GM19324 (cell line): ENCODE results near the gene HOXA3.

Experiments
- ATAC-seq: cut with Tn5 transposase; IDR thresholded peaks from one replicate; pipeline ENCODE4 v1.9.1; 2021; ENCODE audit warnings: mild to moderate bottlenecking, moderate library complexity; ENCODE audit not compliant: unreplicated experiment, low FRiP score

The HOXA3 gene

GRCh38 chr7:27168265-27168947, 16.0 kb upstream of the HOXA3 start:
- ATAC-seq, result no peak

GRCh38 chr7:27167916-27168264, 15.5 kb upstream of the HOXA3 start:
- ATAC-seq, result no peak

DNA sequence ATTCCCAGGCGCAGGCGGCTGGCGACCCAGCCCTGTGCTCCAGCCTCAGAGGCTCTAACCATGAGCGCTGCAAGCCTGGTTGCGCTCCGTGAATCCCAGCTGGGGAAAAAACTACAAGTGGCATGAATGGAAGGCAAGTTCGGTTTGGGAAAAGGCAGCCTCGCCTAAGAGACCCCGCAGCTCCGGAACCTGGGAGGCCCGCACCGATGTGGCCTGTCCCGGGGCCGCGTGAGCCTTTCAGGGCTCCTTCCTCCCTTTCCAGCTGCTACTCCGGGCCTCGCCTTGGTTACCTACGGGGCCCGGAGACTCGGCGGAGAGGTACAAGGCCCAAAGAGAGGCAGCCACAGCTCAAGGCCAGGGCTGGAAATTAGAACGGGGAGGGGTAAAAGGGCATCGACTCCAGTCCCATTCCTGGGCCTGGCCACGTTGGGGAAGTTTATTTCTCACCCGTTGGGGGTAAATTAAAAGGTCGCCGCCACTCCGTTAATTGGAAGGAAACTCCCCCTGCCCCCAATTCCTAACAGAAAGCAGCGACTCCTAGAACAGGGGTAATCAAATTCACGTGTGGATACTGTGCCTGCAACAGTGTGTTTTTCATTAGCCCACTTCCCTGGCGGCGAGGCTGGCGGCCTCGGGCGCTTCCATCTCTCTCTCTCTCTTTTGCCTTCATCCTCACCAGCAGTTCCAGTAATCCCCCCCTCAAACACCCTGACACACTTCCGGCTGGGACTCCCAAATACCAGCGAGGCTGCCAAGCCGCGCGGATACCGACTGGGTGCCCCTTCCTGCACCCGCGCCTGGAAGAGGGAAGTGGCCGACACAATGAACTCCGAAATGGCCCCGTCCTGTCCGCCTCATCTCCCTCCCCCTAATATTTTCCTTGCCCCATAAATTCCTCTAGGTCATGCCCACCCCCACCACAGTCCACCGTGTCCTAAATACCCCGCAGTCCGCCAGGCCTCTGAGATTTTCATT, 14.4 kb upstream of the HOXA3 start:
- no peak for ATAC-seq

DNA sequence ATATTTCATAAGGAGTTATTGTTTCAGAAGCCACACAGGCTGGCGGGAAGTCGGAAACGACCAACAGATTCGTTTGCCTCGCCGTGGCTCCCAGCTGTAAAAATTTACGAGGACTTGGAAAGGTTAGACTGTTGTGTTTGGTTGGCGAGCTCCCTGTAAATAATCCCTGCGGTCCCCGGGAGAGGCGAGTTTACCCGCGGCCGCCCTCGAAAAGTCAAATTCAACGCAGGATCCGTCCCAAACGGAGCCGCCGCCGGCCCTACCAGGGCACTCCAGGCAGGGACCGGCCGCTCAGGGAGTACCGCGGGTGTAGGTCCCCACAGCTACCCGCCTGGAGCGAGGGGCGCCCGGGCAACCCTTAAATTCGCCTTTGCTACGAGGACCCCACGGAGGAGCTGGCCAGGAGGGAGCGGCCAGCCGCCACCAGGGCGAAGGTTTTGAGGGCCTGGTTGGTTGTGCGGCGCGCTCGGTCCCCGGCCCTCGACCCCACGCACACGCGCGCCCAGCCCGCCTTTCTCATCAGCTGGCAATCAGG, 13.7 kb upstream of the HOXA3 start:
- no peak for ATAC-seq

DNA sequence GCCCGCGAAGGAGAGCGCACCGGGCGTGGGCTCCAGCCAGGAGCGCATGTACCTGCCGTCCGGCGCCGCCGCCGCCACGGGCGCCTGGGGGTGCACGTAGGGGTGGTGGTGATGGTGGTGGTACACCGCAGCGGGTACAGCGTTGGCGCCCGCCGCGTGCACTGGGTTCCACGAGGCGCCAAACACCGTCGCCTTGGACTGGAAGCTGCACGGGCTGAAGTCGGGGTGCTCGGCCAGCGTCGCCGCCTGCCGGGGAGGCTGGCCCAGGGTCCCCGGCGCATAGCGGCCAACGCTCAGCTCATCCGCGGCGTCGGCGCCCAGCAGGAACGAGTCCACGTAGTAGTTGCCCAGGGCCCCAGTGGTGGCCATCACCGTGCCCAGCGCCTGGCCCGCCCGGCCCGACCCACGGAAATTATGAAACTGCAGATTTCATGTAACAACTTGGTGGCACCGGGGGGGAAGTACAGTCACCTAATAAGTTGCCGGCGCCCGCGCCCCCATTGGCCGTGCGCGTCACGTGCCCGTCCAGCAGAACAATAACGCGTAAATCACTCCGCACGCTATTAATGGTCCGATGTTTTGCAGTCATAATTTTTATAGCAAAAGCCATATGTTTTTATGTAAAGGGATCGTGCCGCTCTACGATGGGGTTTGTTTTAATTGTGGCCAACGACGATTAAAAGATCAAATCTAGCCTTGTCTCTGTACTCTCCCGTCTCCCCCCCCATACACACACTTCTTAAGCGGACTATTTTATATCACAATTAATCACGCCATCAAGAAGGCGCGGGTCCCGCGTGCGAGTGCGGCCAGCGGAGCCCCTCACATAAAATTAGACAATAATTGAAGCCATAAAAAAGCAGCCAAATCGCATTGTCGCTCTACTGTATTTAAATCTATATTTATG, 13.0 kb upstream of the HOXA3 start, which contains the start of gene HOXA9:
Gene HOXA9, minus strand, starts transcription at position 449 of the 907 bp plus-strand sequence. Its CDS starts 80 bp downstream, at position 369.
- no peak for ATAC-seq

GRCh38 chr7:27164367-27165088, 12.1 kb upstream of the HOXA3 start:
- no peak for ATAC-seq

GRCh38 chr7:27164045-27164366, 11.6 kb upstream of the HOXA3 start:
- ATAC-seq, result no peak

DNA sequence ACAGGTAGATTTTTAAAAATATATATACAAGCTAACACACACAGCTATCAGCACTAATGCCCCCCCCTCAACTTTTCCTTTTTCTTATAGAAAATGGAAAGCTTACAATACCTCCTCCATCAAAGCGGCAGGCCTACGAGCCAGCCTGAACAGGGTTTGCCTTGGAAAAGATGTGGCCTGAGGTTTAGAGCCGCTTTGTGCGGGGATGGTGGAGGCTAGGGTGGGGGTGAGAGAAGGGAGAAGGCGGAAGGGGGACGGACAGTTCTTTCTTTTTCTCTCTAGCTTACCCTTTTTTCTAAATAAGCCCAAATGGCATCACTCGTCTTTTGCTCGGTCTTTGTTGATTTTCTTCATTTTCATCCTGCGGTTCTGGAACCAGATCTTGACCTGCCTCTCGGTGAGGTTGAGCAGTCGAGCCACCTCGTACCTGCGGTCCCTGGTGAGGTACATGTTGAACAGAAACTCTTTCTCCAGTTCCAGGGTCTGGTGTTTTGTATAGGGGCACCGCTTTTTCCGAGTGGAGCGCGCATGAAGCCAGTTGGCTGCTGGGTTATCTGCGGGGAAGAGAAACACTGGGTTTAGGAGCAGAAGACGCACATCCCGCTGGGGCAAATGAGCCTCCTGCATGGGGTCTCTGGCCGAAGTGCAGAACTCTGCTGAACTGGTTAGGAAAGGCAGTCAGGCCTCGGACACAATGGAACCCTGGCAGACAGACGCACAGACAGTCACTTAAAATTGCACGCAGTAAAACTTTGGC, 11.1 kb upstream of the HOXA3 start:
- no peak for ATAC-seq

- ATAC-seq, result no peak
These were observed 10.3 kb upstream of the HOXA3 start for GRCh38 chr7:27162561-27163287.

DNA sequence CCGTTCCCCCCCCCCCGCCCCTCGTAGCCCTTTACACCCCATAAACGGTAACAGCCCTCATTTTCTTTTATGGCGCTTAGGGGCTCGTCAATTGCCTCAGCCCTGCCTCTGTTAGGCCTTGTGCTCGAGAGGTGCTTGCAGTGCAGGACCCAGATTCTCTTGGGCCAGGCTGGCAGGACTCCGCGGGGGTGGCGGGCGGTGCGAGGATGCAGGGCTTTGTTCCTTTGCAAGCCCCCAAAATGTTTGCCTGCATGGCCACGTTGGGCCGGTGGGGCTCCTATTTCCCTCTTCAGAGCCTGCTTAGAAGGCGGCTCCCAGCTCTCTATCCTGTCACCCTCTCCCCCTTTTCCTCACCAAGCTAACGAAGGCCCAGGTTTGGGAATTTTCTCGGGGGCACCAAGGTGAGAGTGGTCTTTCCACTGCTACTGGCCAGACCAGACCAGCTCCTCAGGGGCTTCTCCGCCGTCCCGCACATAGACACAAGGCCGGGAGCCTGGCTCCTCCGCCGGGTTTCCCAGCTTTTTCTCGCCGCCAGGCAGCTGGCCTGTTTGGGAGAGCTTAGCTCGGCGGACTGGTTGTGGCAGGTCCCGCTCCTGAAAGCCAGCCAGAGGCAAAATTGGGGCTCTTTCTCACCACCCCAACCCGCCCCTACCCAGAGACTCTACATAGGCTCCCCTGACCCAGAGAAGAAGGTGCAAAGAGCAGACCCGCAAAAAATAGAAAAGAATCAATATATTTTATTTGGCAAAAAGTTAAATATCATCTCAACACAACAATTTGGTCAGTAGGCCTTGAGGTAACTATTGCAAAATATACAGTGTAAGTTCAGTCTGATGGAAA, 9.6 kb upstream of the HOXA3 start:
- no peak for ATAC-seq

DNA sequence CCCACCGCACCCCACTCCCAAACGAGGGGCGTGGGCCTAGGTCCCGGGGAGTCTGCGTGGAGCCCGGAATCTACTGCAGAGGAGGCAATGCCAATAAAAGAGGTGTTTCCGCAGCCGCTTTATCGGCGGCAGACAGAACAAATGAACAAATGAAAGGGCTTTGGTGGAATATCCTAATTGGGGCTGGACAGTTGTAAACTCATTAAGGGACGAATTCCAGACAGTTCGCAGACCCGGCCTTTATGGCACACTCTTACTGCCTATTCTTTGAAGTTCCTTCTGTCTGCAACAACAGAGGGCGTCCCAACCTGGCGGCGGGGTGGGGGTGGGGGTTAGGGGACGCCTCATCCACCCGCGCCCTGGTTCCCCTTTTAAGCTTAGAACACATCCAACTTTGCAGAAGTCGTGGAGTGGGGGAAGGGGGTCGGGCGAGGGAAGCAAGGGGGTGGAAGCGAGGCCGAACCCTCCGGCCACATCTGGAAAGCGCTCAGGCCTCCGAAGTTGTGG, 8.9 kb upstream of the HOXA3 start:
- no peak for ATAC-seq

- peak; percentile 60 for ATAC-seq
These were observed 8.3 kb upstream of the HOXA3 start for GRCh38 chr7:27160546-27161213.

GRCh38 chr7:27160145-27160545, 7.8 kb upstream of the HOXA3 start:
- ATAC-seq, result peak; percentile 37

- ATAC-seq, result no peak
These were observed 7.1 kb upstream of the HOXA3 start for GRCh38 chr7:27159266-27160144.

GRCh38 chr7:27158436-27159265, 6.3 kb upstream of the HOXA3 start:
- no peak for ATAC-seq
